ENCODE results near the gene C12orf43. TPM values are rescaled to one million over a fixed set of nuclear protein-coding genes. Genes with fewer than 3 reads are reported as not detected.
"Not testable (repeated sequence)": the region's sequence is repeated elsewhere in the genome, so short reads cannot be mapped to it uniquely, and the experiment has no call there.

C12orf43 gene
- total RNA-seq, 6 donors from 2014 or later, result 12.2 to 19.6 (median 16.0) TPM

GRCh38 chr12:121050725-121051124 lies 34.4 kb upstream of the C12orf43 start:
- TF ChIP-seq POLR2AphosphoS5 (IDR thresholded peaks at IDR 0.05) (no peak), POLR2A (IDR thresholded peaks at IDR 0.05) (no peak), CTCF (IDR thresholded peaks at IDR 0.05) (no peak), EP300 (IDR thresholded peaks at IDR 0.05) (no peak)

GRCh38 chr12:121048442-121048841 lies 32.2 kb upstream of the C12orf43 start:
- Histone ChIP-seq H3K9me3 (no peaks in the 10 kb centered on the region), H3K27me3 (no peaks in the 10 kb centered on the region), H3K36me3 (no peaks in the 10 kb centered on the region), H3K27ac (no peak overlapping the region), H3K4me3 (no peak overlapping the region), H3K4me1 (no peaks in the 10 kb centered on the region)
- ATAC-seq (ENCODE audit: low FRiP score in 2 of 2), result no peak
- WGBS, 2 donors, result 67 to 78% methylated on average over 7 of the region's 7 CpGs
- DNase-seq, result no peak
- no peak for TF ChIP-seq POLR2AphosphoS5 (IDR thresholded peaks at IDR 0.05)

More at GRCh38 chr12:121050725-121051124, 34.4 kb upstream of the C12orf43 start:
- Histone ChIP-seq H3K36me3 (no peaks in the 10 kb centered on the region), H3K4me1 (no peaks in the 10 kb centered on the region), H3K27me3 (no peaks in the 10 kb centered on the region), H3K9me3 (no peaks in the 10 kb centered on the region), H3K4me3 (no peak overlapping the region), H3K27ac (no peak overlapping the region)
- ATAC-seq (ENCODE audit: low FRiP score in 2 of 2), result no peak
- WGBS, 2 donors, result 68 to 73% methylated on average over 2 of the region's 2 CpGs
- DNase-seq, result no peak

- not testable (repeated sequence) for H3K9me3 ChIP-seq; ATAC-seq (ENCODE audit: low FRiP score in 2 of 2); H3K4me3 ChIP-seq; H3K36me3 ChIP-seq; H3K27me3 ChIP-seq; DNase-seq; H3K27ac ChIP-seq; H3K4me1 ChIP-seq
- 86% methylated on average over 12 of the region's 12 CpGs for WGBS, 2 donors
Measured at GRCh38 chr12:121047400-121047799, 31.1 kb upstream of the C12orf43 start.

GRCh38 chr12:121043067-121043466 lies 26.8 kb upstream of the C12orf43 start:
- Histone ChIP-seq H3K4me3 (no peak overlapping the region), H3K9me3 (no peaks in the 10 kb centered on the region), H3K4me1 (peaks cover 5 to 9% (median 7%) of the 10 kb centered on the region in 4 donors), H3K36me3 (no peaks in the 10 kb centered on the region), H3K27me3 (no peaks in the 10 kb centered on the region), H3K27ac (no peak overlapping the region)
- no peak for DNase-seq
- TF ChIP-seq POLR2A (IDR thresholded peaks at IDR 0.05) (no peak), CTCF (IDR thresholded peaks at IDR 0.05) (no peak), POLR2AphosphoS5 (IDR thresholded peaks at IDR 0.05) (no peak), EP300 (IDR thresholded peaks at IDR 0.05) (no peak)
- ATAC-seq (ENCODE audit: low FRiP score in 2 of 2), result no peak
- WGBS, 2 donors, result 80 to 89% methylated on average over 4 of the region's 4 CpGs

- Histone ChIP-seq H3K4me3 (peak within 1 kb of the TSS; percentile 37 to 61 (median 54)), H3K4me1 (peaks cover 5 to 20% (median 8%) of the 10 kb centered on the region in 4 donors), H3K36me3 (no peaks in the 10 kb centered on the region), H3K27me3 (no peaks in the 10 kb centered on the region), H3K9me3 (no peaks in the 10 kb centered on the region), H3K27ac (peak within 1 kb of the TSS; percentile 35 to 78 (median 76))
- TF ChIP-seq EP300 (IDR thresholded peaks at IDR 0.05) (no peak), POLR2AphosphoS5 (IDR thresholded peaks at IDR 0.05) (peak; percentile 28 to 65), CTCF (IDR thresholded peaks at IDR 0.05) (no peak), POLR2A (IDR thresholded peaks at IDR 0.05) (peak in 3 of 4 donors; percentile 41 to 82 (median 48))
- peak in 1 of 2 donors; percentile 64 for DNase-seq
- peak; percentile 85 to 86 for ATAC-seq (ENCODE audit: low FRiP score in 2 of 2)
- 21 to 24% methylated on average over 10 to 13 of the region's 13 CpGs for WGBS, 2 donors
Measured at GRCh38 chr12:121038861-121039668, 22.8 kb upstream of the C12orf43 start, which contains the start of gene OASL. Gene OASL, minus strand, starts transcription at chr12:121039246. Its CDS starts 275 bp downstream, at chr12:121038971.

Measured in upper lobe of left lung (tissue), 6 donors.